Measurements from ENCODE around the gene CD7. TPM values are rescaled to one million over a fixed set of nuclear protein-coding genes. Genes with fewer than 3 reads are reported as not detected.

The CD7 gene
- total RNA-seq, 1 experiment from 2014 or later: 0.74 TPM

DNA sequence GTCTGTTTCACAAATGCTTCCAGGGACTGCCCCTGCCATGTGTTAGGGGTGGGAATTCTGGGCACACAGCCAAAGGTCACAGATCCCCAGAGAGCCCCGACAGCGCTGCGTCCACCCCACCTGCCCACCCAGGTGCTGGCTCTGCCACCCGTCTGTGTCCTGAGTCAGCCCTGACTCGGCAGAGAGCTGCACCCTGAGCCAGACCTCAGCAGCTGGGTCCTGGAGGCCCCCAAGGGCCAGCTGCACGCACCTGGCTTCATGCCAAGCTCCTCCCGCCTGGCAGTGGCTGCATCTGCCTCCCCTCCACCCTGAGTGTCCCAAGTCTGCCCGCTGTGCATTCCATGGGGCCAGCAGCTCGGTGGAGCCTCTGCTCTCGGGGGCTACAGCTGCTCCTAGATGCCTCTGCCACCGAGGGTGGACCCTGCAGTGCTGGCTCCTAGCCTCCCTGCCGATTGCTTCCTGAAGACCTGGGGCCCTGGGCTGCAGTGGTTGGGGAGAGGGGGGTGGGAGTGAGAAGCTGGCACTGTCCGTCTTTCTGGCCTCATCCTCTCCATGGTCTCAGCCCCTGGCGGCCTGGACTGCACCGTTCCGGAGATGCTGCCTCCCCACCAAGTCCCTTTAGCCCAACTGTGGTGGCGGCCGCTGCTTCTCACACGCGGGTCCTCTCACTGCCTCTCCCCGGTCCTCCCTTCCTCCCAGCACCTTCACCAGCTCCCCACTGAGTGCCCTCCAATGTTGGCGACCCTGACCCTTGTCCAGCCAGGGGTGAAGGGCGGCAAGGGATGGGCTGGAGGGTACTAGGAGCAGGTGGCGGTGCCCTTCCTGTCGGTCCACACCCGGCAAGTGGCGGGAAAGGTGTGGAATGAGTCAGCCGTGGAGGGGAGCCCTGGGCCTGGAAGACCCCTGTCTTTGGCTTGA is 13.2 kb upstream of the CD7 start:
- peaks cover 50% of the 10 kb centered on the region for H3K27me3 Mint-ChIP-seq (ENCODE audit: low read depth)
- ATAC-seq (no peak), DNase-seq (ENCODE audit: low spot score) (no peak)
- H3K4me1 Mint-ChIP-seq: peaks cover 20% of the 10 kb centered on the region
- H3K9me3 Mint-ChIP-seq: no peaks in the 10 kb centered on the region
- TF ChIP-seq JAZF1 (CRISPR knock-in tag; IDR thresholded peaks at IDR 0.05): no peak
- TF ChIP-seq, protein P1, sequence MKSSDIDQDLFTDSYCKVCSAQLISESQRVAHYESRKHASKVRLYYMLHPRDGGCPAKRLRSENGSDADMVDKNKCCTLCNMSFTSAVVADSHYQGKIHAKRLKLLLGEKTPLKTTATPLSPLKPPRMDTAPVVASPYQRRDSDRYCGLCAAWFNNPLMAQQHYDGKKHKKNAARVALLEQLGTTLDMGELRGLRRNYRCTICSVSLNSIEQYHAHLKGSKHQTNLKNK (CRISPR knock-in tag; IDR thresholded peaks at IDR 0.05): no peak
- no peak for TF ChIP-seq JUN (CRISPR knock-in tag; IDR thresholded peaks at IDR 0.05)
- no peak for TF ChIP-seq ATF1 (CRISPR knock-in tag; IDR thresholded peaks at IDR 0.05)
- TF ChIP-seq, protein P2, sequence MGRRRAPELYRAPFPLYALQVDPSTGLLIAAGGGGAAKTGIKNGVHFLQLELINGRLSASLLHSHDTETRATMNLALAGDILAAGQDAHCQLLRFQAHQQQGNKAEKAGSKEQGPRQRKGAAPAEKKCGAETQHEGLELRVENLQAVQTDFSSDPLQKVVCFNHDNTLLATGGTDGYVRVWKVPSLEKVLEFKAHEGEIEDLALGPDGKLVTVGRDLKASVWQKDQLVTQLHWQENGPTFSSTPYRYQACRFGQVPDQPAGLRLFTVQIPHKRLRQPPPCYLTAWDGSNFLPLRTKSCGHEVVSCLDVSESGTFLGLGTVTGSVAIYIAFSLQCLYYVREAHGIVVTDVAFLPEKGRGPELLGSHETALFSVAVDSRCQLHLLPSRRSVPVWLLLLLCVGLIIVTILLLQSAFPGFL (CRISPR knock-in tag; IDR thresholded peaks at IDR 0.05; ENCODE audit: borderline replicate concordance): no peak
- TF ChIP-seq, protein P3, sequence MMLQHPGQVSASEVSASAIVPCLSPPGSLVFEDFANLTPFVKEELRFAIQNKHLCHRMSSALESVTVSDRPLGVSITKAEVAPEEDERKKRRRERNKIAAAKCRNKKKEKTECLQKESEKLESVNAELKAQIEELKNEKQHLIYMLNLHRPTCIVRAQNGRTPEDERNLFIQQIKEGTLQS (CRISPR knock-in tag; conservative IDR thresholded peaks at IDR 0.05): no peak
- TF ChIP-seq, protein P4, sequence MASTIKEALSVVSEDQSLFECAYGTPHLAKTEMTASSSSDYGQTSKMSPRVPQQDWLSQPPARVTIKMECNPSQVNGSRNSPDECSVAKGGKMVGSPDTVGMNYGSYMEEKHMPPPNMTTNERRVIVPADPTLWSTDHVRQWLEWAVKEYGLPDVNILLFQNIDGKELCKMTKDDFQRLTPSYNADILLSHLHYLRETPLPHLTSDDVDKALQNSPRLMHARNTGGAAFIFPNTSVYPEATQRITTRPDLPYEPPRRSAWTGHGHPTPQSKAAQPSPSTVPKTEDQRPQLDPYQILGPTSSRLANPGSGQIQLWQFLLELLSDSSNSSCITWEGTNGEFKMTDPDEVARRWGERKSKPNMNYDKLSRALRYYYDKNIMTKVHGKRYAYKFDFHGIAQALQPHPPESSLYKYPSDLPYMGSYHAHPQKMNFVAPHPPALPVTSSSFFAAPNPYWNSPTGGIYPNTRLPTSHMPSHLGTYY (CRISPR knock-in tag; IDR thresholded peaks at IDR 0.05): no peak
- TF ChIP-seq ESRRA (CRISPR knock-in tag; IDR thresholded peaks at IDR 0.05; ENCODE audit: borderline replicate concordance): no peak
- TF ChIP-seq NFATC4 (CRISPR knock-in tag; IDR thresholded peaks at IDR 0.05): no peak
- TF ChIP-seq IRF2 (CRISPR knock-in tag; IDR thresholded peaks at IDR 0.05; ENCODE audit: borderline replicate concordance, low read depth): no peak
- TF ChIP-seq ZBTB21 (CRISPR knock-in tag; IDR thresholded peaks at IDR 0.05; ENCODE audit: borderline replicate concordance): no peak
- TF ChIP-seq ZNF317 (CRISPR knock-in tag; IDR thresholded peaks at IDR 0.05; ENCODE audit: borderline replicate concordance, low read depth): no peak
- TF ChIP-seq ZNF219 (CRISPR knock-in tag; IDR thresholded peaks at IDR 0.05; ENCODE audit: borderline replicate concordance): no peak
- TF ChIP-seq, protein P5, sequence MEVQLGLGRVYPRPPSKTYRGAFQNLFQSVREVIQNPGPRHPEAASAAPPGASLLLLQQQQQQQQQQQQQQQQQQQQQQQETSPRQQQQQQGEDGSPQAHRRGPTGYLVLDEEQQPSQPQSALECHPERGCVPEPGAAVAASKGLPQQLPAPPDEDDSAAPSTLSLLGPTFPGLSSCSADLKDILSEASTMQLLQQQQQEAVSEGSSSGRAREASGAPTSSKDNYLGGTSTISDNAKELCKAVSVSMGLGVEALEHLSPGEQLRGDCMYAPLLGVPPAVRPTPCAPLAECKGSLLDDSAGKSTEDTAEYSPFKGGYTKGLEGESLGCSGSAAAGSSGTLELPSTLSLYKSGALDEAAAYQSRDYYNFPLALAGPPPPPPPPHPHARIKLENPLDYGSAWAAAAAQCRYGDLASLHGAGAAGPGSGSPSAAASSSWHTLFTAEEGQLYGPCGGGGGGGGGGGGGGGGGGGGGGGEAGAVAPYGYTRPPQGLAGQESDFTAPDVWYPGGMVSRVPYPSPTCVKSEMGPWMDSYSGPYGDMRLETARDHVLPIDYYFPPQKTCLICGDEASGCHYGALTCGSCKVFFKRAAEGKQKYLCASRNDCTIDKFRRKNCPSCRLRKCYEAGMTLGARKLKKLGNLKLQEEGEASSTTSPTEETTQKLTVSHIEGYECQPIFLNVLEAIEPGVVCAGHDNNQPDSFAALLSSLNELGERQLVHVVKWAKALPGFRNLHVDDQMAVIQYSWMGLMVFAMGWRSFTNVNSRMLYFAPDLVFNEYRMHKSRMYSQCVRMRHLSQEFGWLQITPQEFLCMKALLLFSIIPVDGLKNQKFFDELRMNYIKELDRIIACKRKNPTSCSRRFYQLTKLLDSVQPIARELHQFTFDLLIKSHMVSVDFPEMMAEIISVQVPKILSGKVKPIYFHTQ (CRISPR knock-in tag; IDR thresholded peaks at IDR 0.05): no peak
- no peak for TF ChIP-seq GTF2I (CRISPR knock-in tag; conservative IDR thresholded peaks at IDR 0.05)
- CTCF ChIA-PET: interaction anchor here (0.8 to 1.9 kb wide), 3 partner anchors 21 to 94 kb away, joined by 3 to 5 read pairs (median 5); no protein-coding TSS in a partner anchor
- no peak overlapping the region for H3K4me3 Mint-ChIP-seq
- H3K36me3 Mint-ChIP-seq: no peaks in the 10 kb centered on the region
- POLR2A ChIA-PET: no interaction called here
- no peak overlapping the region for H3K27ac Mint-ChIP-seq

DNA sequence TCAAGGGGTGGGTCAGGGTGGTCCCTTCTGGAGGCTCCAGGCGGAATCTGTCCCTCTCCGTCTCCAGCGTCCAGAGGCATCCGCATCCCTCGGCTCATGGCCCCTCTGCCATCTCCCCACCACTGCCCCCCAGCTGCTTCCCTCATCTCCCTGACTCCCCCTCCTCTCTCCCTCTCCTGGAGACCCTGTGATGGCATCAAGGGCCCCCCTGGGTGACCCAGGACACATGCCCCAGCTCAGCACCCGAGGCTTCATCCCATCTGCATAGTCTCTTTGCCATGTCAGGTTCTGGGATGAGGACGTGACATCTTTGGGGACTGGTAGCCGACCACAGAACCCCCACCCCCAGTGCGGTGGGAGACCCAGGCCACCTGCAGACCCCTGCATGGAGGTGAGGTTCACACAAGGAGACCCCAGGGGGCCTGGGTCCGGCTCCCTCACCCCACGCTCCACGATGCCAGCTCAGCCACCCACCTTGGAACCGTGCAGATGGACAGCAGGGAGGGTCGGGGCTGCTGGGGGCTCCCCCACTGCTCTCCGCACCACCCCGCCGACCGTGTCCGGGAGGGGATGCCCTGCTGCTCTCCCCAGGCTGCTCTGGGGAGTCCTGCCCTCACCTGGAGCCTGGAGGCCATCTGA is 12.4 kb upstream of the CD7 start:
- H3K36me3 Mint-ChIP-seq: no peaks in the 10 kb centered on the region
- H3K4me3 Mint-ChIP-seq: no peak overlapping the region
- peaks cover 43% of the 10 kb centered on the region for H3K27me3 Mint-ChIP-seq (ENCODE audit: low read depth)
- H3K9me3 Mint-ChIP-seq: no peaks in the 10 kb centered on the region
- ChIA-PET CTCF (interaction anchor here (1.4 to 1.9 kb wide), 2 partner anchors 21 to 94 kb away, joined by 5 read pairs; no protein-coding TSS in a partner anchor), POLR2A (no interaction called here)
- ATAC-seq (no peak), DNase-seq (ENCODE audit: low spot score) (no peak)
- H3K4me1 Mint-ChIP-seq: peaks cover 12% of the 10 kb centered on the region
- no peak overlapping the region for H3K27ac Mint-ChIP-seq
- TF ChIP-seq CBFB (CRISPR knock-in tag; IDR thresholded peaks at IDR 0.05; ENCODE audit: low read depth) (no peak), TEAD4 (CRISPR knock-in tag; IDR thresholded peaks at IDR 0.05) (no peak), ZNF317 (CRISPR knock-in tag; IDR thresholded peaks at IDR 0.05; ENCODE audit: borderline replicate concordance, low read depth) (no peak)
- TF ChIP-seq, protein P6, sequence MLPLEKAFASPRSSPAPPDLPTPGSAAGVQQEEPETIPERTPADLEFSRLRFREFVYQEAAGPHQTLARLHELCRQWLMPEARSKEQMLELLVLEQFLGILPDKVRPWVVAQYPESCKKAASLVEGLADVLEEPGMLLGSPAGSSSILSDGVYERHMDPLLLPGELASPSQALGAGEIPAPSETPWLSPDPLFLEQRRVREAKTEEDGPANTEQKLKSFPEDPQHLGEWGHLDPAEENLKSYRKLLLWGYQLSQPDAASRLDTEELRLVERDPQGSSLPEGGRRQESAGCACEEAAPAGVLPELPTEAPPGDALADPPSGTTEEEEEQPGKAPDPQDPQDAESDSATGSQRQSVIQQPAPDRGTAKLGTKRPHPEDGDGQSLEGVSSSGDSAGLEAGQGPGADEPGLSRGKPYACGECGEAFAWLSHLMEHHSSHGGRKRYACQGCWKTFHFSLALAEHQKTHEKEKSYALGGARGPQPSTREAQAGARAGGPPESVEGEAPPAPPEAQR (CRISPR knock-in tag; IDR thresholded peaks at IDR 0.05): no peak
- TF ChIP-seq, protein P7, sequence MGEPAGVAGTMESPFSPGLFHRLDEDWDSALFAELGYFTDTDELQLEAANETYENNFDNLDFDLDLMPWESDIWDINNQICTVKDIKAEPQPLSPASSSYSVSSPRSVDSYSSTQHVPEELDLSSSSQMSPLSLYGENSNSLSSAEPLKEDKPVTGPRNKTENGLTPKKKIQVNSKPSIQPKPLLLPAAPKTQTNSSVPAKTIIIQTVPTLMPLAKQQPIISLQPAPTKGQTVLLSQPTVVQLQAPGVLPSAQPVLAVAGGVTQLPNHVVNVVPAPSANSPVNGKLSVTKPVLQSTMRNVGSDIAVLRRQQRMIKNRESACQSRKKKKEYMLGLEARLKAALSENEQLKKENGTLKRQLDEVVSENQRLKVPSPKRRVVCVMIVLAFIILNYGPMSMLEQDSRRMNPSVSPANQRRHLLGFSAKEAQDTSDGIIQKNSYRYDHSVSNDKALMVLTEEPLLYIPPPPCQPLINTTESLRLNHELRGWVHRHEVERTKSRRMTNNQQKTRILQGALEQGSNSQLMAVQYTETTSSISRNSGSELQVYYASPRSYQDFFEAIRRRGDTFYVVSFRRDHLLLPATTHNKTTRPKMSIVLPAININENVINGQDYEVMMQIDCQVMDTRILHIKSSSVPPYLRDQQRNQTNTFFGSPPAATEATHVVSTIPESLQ (CRISPR knock-in tag; IDR thresholded peaks at IDR 0.05): no peak
- TF ChIP-seq, protein P8, sequence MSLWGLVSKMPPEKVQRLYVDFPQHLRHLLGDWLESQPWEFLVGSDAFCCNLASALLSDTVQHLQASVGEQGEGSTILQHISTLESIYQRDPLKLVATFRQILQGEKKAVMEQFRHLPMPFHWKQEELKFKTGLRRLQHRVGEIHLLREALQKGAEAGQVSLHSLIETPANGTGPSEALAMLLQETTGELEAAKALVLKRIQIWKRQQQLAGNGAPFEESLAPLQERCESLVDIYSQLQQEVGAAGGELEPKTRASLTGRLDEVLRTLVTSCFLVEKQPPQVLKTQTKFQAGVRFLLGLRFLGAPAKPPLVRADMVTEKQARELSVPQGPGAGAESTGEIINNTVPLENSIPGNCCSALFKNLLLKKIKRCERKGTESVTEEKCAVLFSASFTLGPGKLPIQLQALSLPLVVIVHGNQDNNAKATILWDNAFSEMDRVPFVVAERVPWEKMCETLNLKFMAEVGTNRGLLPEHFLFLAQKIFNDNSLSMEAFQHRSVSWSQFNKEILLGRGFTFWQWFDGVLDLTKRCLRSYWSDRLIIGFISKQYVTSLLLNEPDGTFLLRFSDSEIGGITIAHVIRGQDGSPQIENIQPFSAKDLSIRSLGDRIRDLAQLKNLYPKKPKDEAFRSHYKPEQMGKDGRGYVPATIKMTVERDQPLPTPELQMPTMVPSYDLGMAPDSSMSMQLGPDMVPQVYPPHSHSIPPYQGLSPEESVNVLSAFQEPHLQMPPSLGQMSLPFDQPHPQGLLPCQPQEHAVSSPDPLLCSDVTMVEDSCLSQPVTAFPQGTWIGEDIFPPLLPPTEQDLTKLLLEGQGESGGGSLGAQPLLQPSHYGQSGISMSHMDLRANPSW (CRISPR knock-in tag; conservative IDR thresholded peaks at IDR 0.05; ENCODE audit: low read depth): no peak

Measured in WTC11 (cell line).